HG03565 (cell line): ENCODE measurements around the gene KLHDC8B.
"Not testable (repeated sequence)": the region's sequence is repeated elsewhere in the genome, so short reads cannot be mapped to it uniquely, and the experiment has no call there.

Experiments used
- ATAC-seq: cut with Tn5 transposase; IDR thresholded peaks from one replicate; pipeline ENCODE4 v1.9.1; 2021; ENCODE audit warnings: mild to moderate bottlenecking, moderate library complexity; ENCODE audit not compliant: unreplicated experiment

KLHDC8B gene

DNA sequence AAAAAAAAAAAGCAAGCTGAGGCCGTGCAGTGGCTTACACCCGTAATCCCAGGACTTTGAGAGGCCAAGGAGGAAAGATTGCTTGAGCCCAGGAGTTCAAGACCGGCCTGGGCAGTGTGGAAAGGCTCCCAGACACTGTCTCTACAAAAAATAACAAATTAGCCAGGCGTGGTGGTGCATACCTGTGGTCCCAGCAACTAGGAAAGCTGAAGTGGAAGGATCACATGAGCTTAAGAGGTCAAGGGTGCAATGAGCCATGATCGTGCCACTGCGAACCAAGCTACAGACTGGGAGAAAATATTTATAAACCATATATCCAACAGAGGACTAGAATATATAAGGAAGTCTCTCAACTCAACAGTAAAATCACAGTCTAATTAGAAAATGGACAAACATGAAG is 10.0 kb downstream of the KLHDC8B start:
- no peak for ATAC-seq

DNA sequence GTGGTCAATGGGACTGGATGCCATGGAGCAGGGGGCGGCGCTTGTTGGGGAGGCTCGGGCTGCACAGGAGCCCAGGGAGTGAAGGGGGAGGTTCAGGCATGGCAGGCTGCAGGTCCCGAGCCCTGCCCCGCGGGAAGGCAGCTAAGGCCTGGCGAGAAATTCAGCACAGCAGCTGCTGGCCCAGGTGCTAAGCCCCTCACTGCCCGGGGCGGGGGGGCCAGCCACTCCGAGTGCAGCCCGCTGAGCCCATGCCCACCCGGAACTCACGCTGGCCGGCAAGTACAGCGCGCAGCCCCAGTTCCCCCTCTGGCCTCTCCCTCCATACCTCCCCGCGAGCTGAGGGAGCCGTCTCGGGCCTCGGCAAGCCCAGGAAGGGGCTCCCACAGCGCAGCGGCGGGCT is 11.3 kb downstream of the KLHDC8B start:
- ATAC-seq, result no peak

DNA sequence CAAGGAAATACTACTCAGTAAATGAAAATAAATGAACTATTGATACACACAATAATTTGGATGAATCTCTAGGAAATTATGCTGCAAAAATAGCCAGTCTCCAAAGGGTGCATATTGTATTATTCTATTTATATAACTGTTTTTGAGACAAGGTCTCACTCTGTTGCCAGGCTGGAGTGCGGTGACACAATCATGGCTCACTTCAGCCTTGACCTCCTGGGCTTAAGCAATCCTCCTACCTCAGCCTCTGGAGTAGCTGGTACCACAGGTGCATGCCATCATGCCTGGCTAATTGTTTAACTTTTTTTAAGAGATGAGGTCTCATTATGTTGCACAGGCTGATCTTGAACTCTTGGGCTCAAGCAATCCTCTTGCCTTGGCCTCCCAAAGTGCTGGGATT is 12.5 kb downstream of the KLHDC8B start:
- no peak for ATAC-seq

DNA sequence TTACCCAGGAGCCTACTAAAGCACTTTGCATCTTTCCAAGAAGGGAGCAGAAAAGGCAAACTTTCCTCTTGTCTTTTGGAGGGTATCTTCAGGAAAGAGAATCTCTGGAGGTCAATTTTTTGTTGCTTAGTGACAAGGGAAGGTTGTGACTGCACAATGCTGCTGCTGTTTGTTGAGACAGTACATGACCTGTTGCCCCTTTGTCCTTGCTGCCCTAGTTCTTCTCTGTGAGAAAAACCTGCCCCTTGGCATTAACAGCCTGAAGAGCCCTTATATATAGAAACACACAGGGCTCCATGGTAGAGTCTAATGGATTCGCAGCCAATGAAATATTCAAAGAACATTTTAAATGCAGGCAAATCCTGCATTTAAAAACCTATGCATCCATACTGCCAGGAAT is 20.3 kb downstream of the KLHDC8B start:
- ATAC-seq, result no peak

DNA sequence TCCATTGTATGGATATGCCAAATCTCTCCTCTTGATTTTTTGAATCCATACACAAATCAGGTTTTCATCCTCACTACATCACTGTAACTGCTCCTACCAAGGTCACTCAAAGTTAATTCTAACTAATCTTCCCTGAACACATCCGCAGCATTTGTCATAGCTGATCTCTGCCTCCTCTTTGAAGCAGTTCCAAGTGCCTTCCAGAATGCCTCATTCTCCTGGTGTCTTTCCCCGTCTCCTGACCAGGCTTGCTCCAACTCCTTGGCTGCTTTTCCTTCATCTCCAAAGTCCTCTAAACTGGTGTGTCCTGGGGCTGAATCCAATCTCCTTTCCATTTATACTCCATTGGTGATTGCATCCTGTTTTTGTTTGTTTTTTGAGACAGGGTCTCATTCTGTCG is 26.8 kb downstream of the KLHDC8B start:
- no peak for ATAC-seq

DNA sequence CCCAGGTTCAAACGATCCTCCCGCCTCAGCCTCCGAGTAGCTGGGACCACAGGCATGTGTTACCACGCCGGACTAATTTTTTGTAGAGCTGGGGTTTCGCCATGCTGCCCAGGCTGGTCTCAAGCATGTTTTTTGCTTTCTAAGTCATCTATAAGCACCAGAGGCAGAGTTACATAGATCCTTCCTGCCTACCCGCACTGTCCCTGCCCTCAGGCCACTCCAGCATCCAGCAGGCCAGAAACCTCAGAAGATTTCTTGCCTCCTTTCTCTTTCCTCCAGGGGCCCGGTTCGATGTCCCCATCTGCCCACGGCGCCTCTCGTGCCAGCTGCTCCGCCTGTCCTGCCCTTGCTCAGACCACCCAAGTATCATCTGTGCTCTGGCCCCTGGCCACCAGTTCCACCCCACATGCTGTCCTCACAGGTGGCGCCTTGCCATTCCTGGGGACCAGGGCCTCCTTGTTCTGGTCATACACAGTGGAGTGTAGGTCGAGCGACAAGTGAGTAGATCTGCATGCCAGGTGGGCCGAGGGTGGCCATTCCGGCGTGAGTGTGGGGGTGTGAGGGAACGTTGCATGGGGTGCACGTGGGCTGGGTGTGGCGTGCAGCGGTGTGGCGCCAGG is 27.3 kb downstream of the KLHDC8B start:
- ATAC-seq, result no peak

DNA sequence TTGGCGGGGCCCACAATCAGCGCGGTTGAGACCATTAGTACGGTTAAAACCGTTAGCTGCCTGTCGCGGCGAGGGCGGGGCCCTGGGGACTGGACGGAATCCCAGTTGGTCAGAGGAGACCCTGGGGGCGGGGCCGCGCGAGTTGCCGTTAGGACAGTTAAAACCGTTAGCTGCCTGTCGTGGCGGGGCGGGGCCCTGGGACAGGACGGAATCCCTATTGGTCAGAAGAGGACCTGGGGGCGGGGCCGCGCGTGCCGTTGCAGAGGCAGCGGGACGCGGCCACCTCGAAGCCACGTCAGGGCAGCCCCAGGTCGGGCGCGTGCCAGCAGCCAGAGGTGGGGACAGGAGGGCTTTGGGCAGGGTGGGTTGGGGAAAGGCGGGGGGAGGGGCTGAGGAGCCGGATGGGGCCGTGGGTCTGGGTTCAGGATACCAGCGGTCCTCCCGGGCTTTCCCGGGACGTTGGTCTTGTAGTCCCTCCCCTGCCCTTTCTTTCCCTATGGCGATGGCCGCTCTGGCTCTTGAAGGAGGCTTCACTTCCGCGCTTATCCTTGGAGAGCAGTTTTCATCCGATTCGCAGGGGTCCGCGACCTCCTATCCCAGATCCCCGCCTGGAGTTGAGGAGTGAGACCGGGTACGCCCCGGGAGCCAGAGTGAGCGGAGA is 28.0 kb downstream of the KLHDC8B start:
- ATAC-seq, result no peak

DNA sequence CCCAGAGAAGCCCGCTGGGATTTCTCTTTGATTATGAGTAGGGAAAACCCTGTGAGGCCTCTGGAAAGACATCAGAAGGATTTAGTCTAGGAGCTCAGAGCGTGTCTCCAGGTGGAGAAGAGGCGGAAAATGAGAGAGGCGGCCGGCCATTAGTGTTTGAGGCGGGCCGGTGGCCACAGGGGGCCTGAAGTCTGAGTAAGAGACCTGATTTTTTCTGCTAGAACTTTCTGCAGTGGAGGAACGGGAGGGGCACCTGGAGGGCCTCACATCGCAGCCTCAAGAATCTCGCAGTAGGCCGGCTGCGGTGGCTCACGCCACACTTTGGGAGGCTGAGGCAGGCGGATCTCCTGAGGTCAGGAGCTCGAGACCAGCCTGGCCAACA is 28.5 kb downstream of the KLHDC8B start:
- no peak for ATAC-seq

DNA sequence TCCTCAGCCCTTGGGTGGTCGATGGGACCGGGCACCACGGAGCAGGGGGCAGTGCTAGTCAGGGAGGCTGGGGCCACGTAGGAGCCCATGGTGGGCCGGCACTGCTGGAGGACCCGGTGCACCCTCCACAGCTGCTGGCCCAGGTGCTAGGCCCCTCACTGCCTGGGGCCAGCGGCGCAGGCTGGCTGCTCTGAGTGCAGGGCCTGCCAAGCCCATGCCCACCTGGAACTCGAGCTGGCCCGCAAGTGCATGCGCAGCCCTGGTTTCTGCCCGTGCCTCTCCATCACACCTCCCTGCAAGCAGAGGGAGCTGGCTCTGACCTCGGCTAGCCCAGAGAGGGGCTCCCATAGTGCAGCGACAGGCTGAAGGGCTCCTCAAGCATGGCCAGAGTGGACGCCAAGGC is 42.1 kb downstream of the KLHDC8B start:
- no peak for ATAC-seq

DNA sequence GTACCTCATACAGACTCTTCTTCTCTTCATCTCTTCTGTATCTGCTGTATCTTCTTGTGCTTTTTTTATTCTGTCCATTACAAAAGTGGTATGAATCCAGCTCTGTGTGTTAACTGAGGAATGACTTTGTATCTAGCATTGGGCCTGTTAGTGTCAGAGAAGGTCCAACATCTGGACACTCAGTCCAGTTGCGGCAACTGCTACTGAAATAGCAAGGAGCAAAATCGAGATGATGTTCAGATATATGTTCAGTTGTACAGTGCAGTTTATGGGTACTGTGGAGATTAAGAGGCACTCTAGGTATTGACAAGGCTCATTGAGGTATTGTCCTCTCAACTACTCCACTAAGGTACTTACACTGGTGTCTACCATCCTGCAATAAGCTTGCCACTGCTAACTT is 42.6 kb downstream of the KLHDC8B start:
- no peak for ATAC-seq

DNA sequence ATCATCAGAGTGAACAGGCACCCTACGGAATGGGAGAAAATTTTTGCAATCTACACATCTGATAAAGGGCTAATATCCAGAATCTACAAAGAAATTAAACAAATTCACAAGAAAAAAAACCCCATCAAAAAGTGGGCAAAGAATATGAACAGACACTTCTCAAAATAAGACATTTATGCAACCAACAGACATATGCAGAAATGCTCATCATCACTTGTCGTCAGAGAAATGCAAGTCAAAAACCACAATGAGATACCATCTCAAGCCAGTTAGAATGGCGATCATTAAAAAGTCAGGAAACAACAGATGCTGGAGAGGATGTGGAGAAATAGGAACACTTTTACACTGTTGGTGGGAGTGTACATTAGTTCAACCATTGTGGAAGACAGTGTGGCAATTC is 45.3 kb downstream of the KLHDC8B start:
- ATAC-seq, result not testable (repeated sequence)

DNA sequence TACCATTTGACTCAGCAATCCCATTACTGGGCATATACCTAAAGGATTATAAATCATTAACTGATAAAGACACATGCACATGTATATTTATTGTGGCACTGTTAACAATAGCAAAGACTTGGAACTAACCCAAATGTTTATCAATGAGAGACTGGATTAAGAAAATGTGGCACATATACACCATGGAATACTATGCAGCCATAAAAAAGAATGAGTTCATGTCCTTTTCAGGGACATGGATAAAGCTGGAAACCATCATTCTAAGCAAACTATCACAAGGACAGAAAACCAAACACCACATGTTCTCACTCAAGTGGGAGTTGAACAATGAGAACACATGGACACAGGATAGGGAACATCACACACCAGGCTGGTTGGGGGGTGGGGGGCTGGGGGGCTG is 45.7 kb downstream of the KLHDC8B start:
- ATAC-seq, result not testable (repeated sequence)

DNA sequence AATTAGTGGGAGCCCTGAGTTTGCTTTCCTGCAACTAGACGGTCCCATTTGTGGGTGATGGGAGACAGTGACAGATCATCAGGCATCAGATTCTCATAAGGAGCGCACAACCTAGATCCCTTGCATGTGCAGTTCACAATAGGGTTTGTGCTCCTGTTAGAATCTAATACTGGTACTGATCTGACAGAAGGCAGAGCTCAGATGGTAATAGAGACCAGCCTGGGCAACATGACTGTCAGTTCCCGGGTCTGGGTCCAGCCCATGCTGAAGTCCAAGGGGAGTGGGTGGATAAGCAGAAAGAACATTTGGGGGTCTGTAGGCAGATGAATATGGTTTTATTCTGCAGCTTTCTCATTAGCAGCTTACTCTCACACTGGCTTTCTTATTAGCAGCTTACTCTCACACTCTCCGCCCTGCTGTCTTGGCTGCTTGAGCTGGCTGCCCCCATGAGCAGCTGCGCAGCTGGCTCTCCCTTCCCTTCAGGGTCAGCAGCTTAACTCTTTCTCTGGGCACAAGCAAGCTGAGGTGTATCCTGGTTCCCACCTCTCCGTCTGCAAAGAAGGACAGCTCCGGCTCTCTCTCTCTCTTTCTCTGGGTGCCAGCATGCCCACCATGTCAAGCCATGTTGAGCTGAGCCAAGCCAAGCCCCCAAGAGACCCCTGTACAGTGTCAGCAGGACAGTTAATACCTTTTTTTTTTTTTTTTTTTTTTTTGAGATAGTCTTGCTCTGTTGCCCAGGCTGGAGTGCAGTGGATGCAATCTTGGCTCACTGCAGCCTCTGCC is 46.5 kb downstream of the KLHDC8B start:
- ATAC-seq, result no peak

DNA sequence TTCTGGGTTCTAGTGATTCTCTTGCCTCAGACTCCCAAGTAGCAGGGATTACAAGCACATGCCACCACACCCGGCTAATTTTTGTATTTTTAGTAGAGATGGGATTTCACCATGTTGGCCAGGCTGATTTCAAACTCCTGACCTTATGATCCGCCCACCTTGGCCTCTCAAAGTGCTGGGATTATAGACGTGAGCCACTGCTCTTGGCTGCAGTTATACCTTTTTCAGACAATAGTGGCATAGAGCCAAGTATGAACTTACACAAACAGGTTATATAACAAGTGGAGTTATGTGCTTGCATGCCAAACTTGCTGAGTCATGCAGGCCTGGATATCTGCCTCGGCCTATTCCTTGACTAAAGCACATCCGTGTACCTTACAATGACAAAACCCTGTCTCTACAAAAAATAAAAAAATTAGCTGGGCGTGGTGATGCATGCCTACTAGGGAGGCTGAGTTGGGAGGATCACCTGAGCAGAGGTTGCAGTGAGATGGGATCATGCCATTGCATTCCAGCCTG is 47.1 kb downstream of the KLHDC8B start:
- ATAC-seq, result not testable (repeated sequence)

DNA sequence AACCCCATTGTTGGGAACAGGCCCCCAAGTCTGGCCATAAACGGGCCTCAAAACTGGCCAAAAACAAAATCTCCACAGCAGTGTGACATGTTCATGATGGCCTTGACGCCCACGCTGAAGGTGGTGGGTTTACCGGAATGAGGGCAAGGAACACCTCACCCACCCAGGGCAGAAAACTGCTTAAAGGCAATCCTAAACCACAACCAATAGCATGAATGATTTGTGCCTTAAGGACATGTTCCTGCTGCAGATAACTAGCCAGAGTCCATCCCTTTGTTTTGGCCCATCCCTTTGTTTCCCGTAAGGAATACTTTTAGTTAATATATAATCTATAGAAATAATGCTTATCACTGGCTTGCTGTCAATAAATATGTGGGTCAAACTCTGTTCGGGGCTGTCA is 47.7 kb downstream of the KLHDC8B start:
- ATAC-seq, result no peak

DNA sequence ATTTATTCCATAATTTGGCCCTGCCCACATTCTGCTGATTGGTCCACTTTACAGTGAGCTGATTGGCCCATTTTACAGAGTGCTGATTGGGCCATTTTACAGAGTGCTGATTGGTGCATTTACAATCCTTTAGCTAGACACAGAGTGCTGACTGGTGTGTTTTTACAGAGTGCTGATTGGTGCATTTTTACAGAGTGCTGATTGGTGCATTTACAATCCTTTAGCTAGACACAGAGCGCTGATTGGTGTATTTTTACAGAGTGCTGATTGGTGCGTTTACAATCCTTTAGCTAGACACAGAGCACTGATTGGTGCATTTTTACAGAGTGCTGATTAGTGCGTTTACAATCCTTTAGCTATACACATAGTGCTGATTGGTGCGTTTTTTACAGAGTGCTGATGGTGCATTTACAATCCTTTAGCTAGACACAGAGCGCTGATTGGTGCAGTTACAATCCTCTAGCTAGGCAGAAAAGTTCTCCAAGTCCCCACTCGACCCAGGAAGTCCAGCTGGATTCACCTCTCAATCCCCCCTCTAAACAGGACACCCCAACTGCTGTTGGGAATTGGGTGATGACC is 49.7 kb downstream of the KLHDC8B start:
- ATAC-seq, result not testable (repeated sequence)

DNA sequence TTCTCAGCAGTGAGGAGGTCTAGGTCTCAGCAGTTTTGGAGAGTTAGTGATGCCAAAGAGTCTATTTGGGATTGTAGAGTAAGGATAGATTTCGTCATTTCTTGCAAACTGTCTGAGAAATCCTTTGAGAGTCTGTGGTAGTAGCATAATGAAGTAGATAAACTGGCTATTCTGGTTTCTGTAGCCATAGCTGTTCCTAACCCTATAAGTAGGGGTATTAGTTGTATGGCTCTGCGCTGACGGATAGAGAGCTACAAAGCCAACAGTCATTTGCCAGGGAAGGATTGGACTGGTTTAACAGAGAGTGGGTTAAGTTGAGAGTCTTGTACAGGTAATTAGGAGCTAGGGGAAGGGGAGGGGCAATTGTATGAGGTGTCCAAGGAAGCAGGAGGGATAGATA is 50.6 kb downstream of the KLHDC8B start:
- ATAC-seq, result no peak
